ENCODE results near the gene PHLPP1. TPM values are rescaled to one million over a fixed set of nuclear protein-coding genes. Genes with fewer than 3 reads are reported as not detected.
"Not testable (repeated sequence)": the region's sequence is repeated elsewhere in the genome, so short reads cannot be mapped to it uniquely, and the experiment has no call there.

The PHLPP1 gene
- total RNA-seq, 1 experiment from 2014 or later = 8.6 TPM

DNA sequence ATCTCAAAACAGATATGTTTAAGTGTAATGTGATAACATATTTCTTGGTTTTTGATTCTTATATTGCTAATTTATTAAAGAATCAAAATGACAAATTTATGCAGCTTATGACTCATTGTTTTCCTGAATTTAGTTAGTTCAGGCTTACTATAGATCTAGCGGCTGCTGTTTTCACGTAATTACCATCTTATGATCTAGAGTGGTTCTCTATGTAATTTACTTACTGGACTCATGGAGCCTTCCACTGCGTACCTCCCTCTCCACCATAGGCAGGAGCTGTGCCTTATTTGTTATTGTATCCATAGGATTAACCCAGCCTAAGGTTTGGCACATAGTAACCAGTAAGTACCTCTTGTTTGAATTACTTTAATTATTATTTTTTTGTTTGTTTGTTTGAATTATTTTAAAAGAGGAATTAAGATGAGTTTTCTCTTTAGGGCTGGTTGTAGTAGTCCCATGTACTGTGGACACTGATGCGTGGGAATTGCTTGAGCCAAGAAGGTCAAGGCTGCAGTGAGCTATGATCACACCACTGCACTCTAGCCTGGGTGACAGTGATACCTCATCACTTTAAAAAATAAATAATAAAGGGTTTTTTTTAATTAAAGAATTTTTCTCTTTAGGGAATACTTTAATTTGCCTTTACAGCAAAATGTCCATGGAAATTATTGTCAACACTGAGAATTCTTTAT, 165.5 kb downstream of the PHLPP1 start:
- DNase-seq (ENCODE audit: low read depth) = no peak

DNA sequence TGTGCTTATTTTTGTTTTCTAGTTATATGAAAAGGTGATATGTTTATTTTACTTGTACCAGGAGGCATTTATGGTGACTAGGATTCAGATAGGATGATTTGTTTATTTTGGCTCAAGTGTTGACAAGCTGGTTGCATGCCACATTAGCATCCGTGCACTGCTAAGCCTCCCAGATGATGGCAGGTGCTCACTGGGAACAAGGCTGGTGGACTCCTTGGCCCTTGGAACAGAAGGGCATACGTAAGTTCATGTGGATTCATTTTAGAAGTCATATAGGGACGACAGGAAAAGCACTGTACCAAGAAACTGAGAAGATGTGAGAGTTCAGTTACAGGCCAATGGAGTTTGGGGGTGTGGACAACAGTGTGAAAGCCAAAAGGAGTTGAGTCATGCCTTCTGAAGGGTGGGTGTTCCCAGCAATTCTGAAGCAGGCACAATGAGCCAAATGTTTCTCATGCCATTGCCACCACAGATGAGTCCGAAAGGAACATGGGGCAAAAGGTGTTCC, 166.2 kb downstream of the PHLPP1 start:
- DNase-seq (ENCODE audit: low read depth) = peak; percentile 95

DNA sequence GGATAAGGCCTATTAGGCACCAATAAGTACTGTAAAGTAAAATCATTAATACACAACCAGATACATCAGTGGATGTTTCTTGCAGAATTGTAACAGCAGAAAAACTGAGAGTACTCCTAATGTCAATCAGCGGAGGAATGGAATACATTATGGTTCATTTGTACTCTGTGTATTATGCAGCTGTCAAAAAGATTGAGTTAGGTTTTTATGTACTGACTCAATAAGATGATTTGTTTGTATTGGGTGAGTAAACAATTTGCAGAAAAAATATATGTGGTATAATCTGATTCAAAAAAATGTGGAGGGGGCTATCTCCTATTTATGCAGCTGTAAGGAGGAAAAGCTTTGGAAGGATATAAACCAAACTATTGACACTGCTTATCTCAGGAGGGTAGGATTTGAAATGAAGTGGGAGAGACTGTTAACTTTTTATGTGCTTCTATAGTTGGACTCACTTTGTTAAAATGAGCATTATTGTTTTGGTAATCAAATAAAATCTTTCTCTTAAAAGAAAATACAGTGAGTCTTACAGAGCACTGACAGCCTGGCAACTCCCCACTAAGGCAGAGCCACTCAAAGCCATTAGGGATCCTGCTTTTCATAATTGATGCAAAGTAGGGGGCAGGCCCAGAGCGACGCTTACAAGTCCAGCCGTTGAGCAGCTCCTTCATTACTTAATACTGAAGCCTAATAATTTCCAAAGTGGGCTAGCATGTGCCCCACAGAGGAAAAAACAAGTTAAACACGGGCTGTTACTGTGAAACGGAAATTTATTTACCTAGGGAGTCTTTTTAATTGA, 168.8 kb downstream of the PHLPP1 start:
- no peak for DNase-seq (ENCODE audit: low read depth)

GRCh38 chr18:62885804-62886203, 170.5 kb downstream of the PHLPP1 start:
- DNase-seq (ENCODE audit: low read depth) = no peak

- no peak for DNase-seq (ENCODE audit: low read depth)
Observed at GRCh38 chr18:62894681-62895390, 179.5 kb downstream of the PHLPP1 start.

GRCh38 chr18:62897153-62897552, 181.8 kb downstream of the PHLPP1 start:
- DNase-seq (ENCODE audit: low read depth) = peak; percentile 65

DNA sequence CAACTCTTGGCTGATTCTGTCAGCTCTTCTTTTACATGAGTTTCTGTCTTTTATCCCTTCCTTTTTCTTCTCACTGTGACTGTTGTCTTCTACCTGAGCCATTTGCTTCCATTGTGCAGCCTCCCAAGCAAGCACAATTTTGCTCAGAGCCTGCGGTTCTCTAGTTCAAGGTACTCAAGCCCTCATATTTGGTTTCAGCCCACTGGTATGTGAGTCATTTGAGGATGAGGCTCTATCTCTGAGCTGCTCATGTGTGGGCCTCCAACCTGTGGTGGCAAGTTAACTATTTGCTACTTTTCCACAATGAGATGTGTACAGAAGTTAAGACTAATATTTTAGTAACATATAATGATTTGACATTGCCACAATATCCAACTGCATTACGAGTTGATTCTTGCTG, 183.0 kb downstream of the PHLPP1 start:
- DNase-seq (ENCODE audit: low read depth) = no peak

DNA sequence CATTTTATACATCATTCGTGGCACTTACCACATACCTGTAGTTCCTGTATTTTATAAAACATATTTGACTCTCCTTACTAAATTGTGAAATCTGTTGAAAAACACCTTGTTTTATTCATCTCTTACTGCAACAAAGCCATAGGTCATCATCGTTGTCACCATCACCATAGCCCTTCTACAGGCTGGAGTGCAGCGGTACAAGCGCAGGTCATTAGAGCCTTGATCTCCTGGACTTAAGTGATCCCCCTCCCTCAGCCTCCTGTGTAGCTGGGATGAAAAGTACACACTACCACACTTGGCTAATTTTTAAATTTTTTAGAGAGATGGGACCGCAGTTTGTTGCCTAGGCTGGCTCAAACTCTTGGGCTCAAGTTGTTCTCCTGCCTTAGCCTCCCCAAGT, 184.2 kb downstream of the PHLPP1 start:
- no peak for DNase-seq (ENCODE audit: low read depth)

- DNase-seq (ENCODE audit: low read depth) = no peak
Observed at GRCh38 chr18:62900132-62900883, 185.0 kb downstream of the PHLPP1 start.

GRCh38 chr18:62902776-62903175, 187.4 kb downstream of the PHLPP1 start:
- DNase-seq (ENCODE audit: low read depth) = no peak

- DNase-seq (ENCODE audit: low read depth) = no peak
Observed at GRCh38 chr18:62904396-62905285, 189.3 kb downstream of the PHLPP1 start.

DNA sequence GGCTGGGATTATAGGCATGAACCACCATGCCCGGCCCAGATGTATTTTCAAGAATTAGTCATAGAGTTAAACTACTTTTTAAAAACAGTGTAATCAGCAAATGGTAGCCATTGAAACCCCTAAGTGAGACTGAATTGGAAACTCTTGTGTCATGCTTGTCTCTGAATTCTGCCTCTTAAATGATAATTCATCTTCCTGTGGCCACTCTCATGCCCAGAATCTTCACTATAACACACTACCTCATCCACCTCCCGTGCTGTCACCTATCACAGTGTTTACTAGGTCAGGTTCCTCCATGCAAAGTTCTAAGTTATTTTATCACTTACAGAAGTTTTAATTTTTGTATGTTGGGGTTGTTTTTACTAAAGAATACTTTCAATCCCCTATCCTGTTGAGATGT, 197.5 kb downstream of the PHLPP1 start:
- DNase-seq (ENCODE audit: low read depth) = no peak

DNA sequence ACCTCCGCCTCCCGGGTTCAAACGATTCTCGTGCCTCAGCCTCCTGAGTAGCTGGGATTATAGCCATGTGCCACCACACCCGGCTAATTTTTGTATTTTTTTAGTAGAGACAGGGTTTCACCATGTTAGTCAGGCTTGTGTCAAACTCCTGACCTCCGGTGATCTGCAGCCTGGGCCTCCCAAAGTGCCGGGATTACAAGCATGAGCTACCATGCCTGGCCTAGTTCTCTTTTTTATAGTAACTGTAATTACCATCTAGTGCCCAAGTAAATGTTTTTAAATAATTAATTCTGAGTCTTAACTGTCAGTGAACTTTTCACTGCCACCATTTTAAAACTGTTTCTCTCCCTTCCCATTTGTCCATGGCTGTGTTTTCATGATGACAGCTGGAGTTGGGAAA, 198.5 kb downstream of the PHLPP1 start:
- not testable (repeated sequence) for DNase-seq (ENCODE audit: low read depth)

GRCh38 chr18:62914871-62915392, 199.6 kb downstream of the PHLPP1 start:
- no peak for DNase-seq (ENCODE audit: low read depth)

GRCh38 chr18:62918361-62918760, 203.0 kb downstream of the PHLPP1 start:
- no peak for DNase-seq (ENCODE audit: low read depth)

DNA sequence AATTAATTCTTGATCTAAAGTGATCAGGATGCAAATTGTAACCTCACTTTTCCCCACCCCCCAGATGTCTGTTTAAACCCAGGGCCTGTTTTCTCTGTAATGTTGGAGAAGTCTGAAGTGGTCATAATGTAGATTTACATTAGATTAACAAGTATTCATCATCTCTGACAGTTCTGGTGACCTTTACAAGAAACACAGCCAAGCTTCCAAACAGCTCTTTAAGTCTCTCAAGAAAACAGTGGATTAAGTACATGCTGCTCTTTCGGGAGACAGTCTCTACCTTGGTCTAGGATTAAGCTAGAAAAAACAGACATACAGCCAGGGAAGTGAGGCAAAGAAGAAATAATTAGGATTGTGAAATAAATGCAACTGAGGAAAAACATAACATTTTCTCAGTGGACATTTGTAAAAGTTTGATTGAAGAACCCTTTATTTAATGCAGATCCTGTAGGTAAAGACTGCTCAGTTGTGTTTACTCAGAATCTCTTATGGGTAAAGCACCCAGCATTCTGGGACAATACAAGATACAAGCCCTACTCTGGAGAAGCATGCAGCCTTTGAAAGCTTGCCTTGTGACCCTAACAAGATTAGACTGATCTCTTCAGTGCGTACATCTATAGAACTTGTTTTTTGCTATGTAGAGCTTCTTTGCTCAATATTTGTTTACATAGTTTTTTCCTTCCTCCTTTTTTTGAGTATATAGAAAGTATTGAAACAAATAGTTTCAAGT, 203.9 kb downstream of the PHLPP1 start:
- DNase-seq (ENCODE audit: low read depth) = no peak

- DNase-seq (ENCODE audit: low read depth) = peak; percentile 40
Observed at GRCh38 chr18:62925031-62925688, 209.8 kb downstream of the PHLPP1 start.

DNA sequence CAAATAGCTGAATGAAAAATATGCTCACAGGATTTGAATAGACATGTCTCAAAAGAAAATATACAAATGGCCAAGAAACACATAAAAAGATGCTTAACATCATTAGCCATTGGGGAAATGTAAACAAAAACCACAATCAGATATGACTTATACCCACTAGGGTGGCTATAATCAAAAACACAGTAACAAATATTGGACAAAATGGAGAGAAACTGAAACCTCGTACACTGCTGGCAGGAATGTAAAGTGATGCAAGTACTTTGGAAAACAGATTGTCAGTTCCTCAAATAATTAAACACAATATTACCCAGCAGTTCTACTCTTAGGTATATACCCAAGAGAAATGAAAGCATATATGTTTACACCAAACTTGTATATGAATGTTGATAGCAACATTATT, 213.0 kb downstream of the PHLPP1 start:
- no peak for DNase-seq (ENCODE audit: low read depth)

All from HT1080 (cell line).